ENCODE measurements around the gene LRFN4. TPM values are rescaled to one million over a fixed set of nuclear protein-coding genes. Genes with fewer than 3 reads are reported as not detected.

LRFN4 gene
- total RNA-seq, 1 experiment from 2014 or later = 70.3 TPM

- TF ChIP-seq CBFB (CRISPR knock-in tag; IDR thresholded peaks at IDR 0.05; ENCODE audit: low read depth) = no peak
- TF ChIP-seq ZMAT4 (CRISPR knock-in tag; IDR thresholded peaks at IDR 0.05) = no peak
- TF ChIP-seq, protein P1, sequence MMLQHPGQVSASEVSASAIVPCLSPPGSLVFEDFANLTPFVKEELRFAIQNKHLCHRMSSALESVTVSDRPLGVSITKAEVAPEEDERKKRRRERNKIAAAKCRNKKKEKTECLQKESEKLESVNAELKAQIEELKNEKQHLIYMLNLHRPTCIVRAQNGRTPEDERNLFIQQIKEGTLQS (CRISPR knock-in tag; conservative IDR thresholded peaks at IDR 0.05) = no peak
- TF ChIP-seq, protein P2, sequence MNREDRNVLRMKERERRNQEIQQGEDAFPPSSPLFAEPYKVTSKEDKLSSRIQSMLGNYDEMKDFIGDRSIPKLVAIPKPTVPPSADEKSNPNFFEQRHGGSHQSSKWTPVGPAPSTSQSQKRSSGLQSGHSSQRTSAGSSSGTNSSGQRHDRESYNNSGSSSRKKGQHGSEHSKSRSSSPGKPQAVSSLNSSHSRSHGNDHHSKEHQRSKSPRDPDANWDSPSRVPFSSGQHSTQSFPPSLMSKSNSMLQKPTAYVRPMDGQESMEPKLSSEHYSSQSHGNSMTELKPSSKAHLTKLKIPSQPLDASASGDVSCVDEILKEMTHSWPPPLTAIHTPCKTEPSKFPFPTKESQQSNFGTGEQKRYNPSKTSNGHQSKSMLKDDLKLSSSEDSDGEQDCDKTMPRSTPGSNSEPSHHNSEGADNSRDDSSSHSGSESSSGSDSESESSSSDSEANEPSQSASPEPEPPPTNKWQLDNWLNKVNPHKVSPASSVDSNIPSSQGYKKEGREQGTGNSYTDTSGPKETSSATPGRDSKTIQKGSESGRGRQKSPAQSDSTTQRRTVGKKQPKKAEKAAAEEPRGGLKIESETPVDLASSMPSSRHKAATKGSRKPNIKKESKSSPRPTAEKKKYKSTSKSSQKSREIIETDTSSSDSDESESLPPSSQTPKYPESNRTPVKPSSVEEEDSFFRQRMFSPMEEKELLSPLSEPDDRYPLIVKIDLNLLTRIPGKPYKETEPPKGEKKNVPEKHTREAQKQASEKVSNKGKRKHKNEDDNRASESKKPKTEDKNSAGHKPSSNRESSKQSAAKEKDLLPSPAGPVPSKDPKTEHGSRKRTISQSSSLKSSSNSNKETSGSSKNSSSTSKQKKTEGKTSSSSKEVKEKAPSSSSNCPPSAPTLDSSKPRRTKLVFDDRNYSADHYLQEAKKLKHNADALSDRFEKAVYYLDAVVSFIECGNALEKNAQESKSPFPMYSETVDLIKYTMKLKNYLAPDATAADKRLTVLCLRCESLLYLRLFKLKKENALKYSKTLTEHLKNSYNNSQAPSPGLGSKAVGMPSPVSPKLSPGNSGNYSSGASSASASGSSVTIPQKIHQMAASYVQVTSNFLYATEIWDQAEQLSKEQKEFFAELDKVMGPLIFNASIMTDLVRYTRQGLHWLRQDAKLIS (CRISPR knock-in tag; IDR thresholded peaks at IDR 0.05; ENCODE audit: borderline replicate concordance) = no peak
- no peak for TF ChIP-seq ZNF121 (CRISPR knock-in tag; IDR thresholded peaks at IDR 0.05)
- TF ChIP-seq FOXK1 (CRISPR knock-in tag; IDR thresholded peaks at IDR 0.05) = no peak
- TF ChIP-seq, protein P3, sequence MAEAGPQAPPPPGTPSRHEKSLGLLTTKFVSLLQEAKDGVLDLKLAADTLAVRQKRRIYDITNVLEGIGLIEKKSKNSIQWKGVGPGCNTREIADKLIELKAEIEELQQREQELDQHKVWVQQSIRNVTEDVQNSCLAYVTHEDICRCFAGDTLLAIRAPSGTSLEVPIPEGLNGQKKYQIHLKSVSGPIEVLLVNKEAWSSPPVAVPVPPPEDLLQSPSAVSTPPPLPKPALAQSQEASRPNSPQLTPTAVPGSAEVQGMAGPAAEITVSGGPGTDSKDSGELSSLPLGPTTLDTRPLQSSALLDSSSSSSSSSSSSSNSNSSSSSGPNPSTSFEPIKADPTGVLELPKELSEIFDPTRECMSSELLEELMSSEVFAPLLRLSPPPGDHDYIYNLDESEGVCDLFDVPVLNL (CRISPR knock-in tag; IDR thresholded peaks at IDR 0.05; ENCODE audit: borderline replicate concordance, low read depth) = no peak
- no peak for TF ChIP-seq SP1 (CRISPR knock-in tag; conservative IDR thresholded peaks at IDR 0.05)
- TF ChIP-seq ZNF232 (CRISPR knock-in tag; IDR thresholded peaks at IDR 0.05) = no peak
- TF ChIP-seq ZNF219 (CRISPR knock-in tag; IDR thresholded peaks at IDR 0.05; ENCODE audit: borderline replicate concordance) = no peak
These were observed 8.0 kb upstream of the LRFN4 start (continued) for GRCh38 chr11:66848671-66849500.

DNA sequence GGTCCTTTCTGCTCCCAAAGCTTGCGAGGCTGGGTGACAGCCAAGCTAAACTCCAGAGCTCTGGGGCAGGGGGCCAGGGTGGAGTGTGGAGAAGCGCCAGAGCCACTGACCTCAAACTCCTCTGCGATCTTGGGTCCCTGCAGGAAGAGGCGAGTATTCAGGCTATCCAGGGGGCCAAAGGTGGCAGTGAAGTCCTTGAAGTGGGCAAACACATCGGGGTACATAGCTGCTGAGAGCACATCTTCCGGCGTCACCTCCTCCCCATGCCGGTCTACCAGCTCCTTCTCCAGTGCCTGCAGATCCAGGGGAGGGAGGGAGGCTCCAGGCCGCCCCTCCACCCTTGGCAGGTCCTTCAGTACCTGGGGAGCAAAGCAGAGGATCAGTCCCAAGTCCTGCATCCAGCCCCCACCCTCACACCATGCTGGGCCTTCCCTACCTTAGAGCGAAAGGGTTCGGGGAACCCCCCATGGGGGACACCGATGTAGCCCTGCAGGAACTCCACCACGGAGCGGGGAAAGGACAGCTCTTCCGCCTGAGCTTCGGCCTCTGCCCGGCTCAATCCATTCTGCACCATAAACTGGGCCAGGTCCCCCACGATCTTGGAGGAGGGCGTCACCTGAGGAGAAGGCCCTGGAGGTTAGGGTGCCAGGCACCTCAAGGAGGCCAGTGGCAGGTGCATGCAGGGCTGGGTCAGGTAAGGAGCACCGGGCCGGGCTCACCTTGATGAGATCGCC is 7.2 kb upstream of the LRFN4 start:
- ATAC-seq (no peak), DNase-seq (ENCODE audit: low spot score) (no peak)
- ChIA-PET CTCF (interaction anchor here (0.8 to 2.1 kb wide), 2 partner anchors 34 to 126 kb away, joined by 3 to 7 read pairs; no protein-coding TSS in a partner anchor), POLR2A (no interaction called here)
- Mint-ChIP-seq H3K36me3 (peaks cover 13% of the 10 kb centered on the region), H3K27ac (no peak overlapping the region), H3K9me3 (no peaks in the 10 kb centered on the region), H3K4me3 (no peak overlapping the region), H3K4me1 (peaks cover 10% of the 10 kb centered on the region; the same call in 1 of the 2 replicates), H3K27me3 (ENCODE audit: low read depth) (no peaks in the 10 kb centered on the region)
- TF ChIP-seq ZNF423 (CRISPR knock-in tag; IDR thresholded peaks at IDR 0.05) (no peak), JAZF1 (CRISPR knock-in tag; IDR thresholded peaks at IDR 0.05) (no peak), SMAD3 (CRISPR knock-in tag; IDR thresholded peaks at IDR 0.05; ENCODE audit: borderline replicate concordance) (no peak), NFE2L1 (CRISPR knock-in tag; IDR thresholded peaks at IDR 0.05) (no peak), ESRRA (CRISPR knock-in tag; IDR thresholded peaks at IDR 0.05; ENCODE audit: borderline replicate concordance) (no peak)
- TF ChIP-seq, protein P2 (CRISPR knock-in tag; IDR thresholded peaks at IDR 0.05; ENCODE audit: borderline replicate concordance) = no peak
- TF ChIP-seq, protein P4, sequence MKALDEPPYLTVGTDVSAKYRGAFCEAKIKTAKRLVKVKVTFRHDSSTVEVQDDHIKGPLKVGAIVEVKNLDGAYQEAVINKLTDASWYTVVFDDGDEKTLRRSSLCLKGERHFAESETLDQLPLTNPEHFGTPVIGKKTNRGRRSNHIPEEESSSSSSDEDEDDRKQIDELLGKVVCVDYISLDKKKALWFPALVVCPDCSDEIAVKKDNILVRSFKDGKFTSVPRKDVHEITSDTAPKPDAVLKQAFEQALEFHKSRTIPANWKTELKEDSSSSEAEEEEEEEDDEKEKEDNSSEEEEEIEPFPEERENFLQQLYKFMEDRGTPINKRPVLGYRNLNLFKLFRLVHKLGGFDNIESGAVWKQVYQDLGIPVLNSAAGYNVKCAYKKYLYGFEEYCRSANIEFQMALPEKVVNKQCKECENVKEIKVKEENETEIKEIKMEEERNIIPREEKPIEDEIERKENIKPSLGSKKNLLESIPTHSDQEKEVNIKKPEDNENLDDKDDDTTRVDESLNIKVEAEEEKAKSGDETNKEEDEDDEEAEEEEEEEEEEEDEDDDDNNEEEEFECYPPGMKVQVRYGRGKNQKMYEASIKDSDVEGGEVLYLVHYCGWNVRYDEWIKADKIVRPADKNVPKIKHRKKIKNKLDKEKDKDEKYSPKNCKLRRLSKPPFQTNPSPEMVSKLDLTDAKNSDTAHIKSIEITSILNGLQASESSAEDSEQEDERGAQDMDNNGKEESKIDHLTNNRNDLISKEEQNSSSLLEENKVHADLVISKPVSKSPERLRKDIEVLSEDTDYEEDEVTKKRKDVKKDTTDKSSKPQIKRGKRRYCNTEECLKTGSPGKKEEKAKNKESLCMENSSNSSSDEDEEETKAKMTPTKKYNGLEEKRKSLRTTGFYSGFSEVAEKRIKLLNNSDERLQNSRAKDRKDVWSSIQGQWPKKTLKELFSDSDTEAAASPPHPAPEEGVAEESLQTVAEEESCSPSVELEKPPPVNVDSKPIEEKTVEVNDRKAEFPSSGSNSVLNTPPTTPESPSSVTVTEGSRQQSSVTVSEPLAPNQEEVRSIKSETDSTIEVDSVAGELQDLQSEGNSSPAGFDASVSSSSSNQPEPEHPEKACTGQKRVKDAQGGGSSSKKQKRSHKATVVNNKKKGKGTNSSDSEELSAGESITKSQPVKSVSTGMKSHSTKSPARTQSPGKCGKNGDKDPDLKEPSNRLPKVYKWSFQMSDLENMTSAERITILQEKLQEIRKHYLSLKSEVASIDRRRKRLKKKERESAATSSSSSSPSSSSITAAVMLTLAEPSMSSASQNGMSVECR (CRISPR knock-in tag; IDR thresholded peaks at IDR 0.05; ENCODE audit: borderline replicate concordance) = no peak
- TF ChIP-seq, protein P5, sequence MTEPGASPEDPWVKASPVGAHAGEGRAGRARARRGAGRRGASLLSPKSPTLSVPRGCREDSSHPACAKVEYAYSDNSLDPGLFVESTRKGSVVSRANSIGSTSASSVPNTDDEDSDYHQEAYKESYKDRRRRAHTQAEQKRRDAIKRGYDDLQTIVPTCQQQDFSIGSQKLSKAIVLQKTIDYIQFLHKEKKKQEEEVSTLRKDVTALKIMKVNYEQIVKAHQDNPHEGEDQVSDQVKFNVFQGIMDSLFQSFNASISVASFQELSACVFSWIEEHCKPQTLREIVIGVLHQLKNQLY (CRISPR knock-in tag; IDR thresholded peaks at IDR 0.05) = no peak
- TF ChIP-seq, protein P6, sequence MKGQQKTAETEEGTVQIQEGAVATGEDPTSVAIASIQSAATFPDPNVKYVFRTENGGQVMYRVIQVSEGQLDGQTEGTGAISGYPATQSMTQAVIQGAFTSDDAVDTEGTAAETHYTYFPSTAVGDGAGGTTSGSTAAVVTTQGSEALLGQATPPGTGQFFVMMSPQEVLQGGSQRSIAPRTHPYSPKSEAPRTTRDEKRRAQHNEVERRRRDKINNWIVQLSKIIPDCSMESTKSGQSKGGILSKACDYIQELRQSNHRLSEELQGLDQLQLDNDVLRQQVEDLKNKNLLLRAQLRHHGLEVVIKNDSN (CRISPR knock-in tag; IDR thresholded peaks at IDR 0.05) = no peak

All from WTC11 (cell line).